ENCODE results near the gene TEKT2. TPM values are rescaled to one million over a fixed set of nuclear protein-coding genes. Genes with fewer than 3 reads are reported as not detected.

The TEKT2 gene
- total RNA-seq, 1 donor from 2014 or later = 0.25 TPM

DNA sequence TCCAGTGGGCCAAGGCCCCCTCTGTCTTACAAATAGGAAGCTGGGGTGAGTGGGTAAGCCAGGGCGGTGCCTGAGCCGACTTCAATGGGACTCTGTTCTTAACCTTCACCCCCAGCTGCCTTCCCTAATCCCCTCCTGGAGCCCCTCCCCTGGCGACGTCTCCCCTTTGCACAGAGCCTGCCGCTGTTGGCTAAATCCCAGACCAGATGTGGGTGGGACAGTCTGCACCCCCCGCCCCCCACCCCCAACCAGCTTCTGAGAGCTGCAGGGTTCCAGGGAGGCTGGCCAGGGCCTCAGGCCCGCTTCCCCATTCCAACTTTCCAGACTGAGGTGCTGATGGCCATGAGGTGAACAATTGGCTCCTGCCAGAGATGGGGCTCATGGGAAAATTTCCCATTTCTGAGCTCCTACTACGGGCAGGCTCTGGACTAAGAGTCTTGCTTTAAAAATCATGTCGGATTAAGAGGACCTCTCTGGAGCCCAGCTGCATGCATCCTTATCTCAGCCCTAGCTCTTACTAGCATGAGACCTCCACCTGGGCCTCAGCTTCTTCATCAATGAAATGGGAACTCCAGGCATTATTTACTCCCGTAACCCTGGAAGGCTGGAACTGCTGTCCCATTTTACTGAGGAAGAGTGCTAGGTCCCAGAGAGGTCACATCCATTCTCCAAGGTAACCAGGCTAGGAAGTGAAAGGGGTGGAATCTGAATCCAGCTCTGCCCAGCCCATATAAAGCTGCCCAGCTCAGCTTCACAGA is 34.7 kb downstream of the TEKT2 start:
- TF ChIP-seq, protein P1, sequence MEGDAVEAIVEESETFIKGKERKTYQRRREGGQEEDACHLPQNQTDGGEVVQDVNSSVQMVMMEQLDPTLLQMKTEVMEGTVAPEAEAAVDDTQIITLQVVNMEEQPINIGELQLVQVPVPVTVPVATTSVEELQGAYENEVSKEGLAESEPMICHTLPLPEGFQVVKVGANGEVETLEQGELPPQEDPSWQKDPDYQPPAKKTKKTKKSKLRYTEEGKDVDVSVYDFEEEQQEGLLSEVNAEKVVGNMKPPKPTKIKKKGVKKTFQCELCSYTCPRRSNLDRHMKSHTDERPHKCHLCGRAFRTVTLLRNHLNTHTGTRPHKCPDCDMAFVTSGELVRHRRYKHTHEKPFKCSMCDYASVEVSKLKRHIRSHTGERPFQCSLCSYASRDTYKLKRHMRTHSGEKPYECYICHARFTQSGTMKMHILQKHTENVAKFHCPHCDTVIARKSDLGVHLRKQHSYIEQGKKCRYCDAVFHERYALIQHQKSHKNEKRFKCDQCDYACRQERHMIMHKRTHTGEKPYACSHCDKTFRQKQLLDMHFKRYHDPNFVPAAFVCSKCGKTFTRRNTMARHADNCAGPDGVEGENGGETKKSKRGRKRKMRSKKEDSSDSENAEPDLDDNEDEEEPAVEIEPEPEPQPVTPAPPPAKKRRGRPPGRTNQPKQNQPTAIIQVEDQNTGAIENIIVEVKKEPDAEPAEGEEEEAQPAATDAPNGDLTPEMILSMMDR (IDR thresholded peaks at IDR 0.05; ENCODE audit: insufficient read depth, low read length, poor library complexity, severe bottlenecking) = no peak

GRCh38 chr1:36119456-36119855 is 35.6 kb downstream of the TEKT2 start:
- no peak for DNase-seq (ENCODE audit: low read depth)
- Histone ChIP-seq H3K36me3 (ENCODE audit: control insufficient read depth, insufficient read depth, low read length) (no peaks in the 10 kb centered on the region), H3K4me3 (ENCODE audit: low read depth, low read length) (no peak overlapping the region), H3K27me3 (ENCODE audit: control insufficient read depth, insufficient read depth, low read length) (peaks cover 15% of the 10 kb centered on the region)
- TF ChIP-seq, protein P1 (IDR thresholded peaks at IDR 0.05; ENCODE audit: insufficient read depth, low read length, poor library complexity, severe bottlenecking) = no peak

More for the DNA sequence above, 34.7 kb downstream of the TEKT2 start:
- Histone ChIP-seq H3K4me3 (ENCODE audit: low read depth, low read length) (no peak overlapping the region), H3K27me3 (ENCODE audit: control insufficient read depth, insufficient read depth, low read length) (peaks cover 7% of the 10 kb centered on the region), H3K36me3 (ENCODE audit: control insufficient read depth, insufficient read depth, low read length) (no peaks in the 10 kb centered on the region)
- DNase-seq (ENCODE audit: low read depth) = no peak

GRCh38 chr1:36122062-36123030 is 38.5 kb downstream of the TEKT2 start:
- no peaks in the 10 kb centered on the region for H3K36me3 ChIP-seq (ENCODE audit: control insufficient read depth, insufficient read depth, low read length)
- TF ChIP-seq, protein P1 (IDR thresholded peaks at IDR 0.05; ENCODE audit: insufficient read depth, low read length, poor library complexity, severe bottlenecking) = no peak
- DNase-seq (ENCODE audit: low read depth) = no peak
- H3K27me3 ChIP-seq (ENCODE audit: control insufficient read depth, insufficient read depth, low read length) = peaks cover 30% of the 10 kb centered on the region
- H3K4me3 ChIP-seq (ENCODE audit: low read depth, low read length) = no peak overlapping the region

DNA sequence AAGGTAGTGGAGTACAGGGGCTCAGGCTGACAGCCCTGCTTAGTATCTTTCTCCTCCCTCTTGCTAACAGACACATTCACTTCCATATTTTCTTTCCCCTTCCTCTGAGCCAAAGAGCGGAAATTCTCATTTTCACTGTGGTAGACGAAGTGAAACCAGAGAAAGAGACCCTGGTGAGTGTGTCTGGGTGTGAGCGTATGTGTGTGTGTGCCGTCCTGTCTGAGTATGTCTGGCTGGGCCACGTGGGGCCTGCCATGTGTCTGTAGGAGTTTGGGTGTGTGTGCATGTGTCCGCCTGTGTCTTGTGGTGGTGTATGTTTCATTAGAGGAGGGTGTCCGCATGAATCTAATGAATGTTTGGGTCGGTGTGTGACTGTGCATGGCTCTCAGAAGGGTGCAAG is 39.5 kb downstream of the TEKT2 start:
- DNase-seq (ENCODE audit: low read depth) = no peak
- peaks cover 30% of the 10 kb centered on the region for H3K27me3 ChIP-seq (ENCODE audit: control insufficient read depth, insufficient read depth, low read length)
- TF ChIP-seq, protein P1 (IDR thresholded peaks at IDR 0.05; ENCODE audit: insufficient read depth, low read length, poor library complexity, severe bottlenecking) = no peak
- no peak overlapping the region for H3K4me3 ChIP-seq (ENCODE audit: low read depth, low read length)
- no peaks in the 10 kb centered on the region for H3K36me3 ChIP-seq (ENCODE audit: control insufficient read depth, insufficient read depth, low read length)

- peaks cover 30% of the 10 kb centered on the region for H3K27me3 ChIP-seq (ENCODE audit: control insufficient read depth, insufficient read depth, low read length)
- no peak overlapping the region for H3K4me3 ChIP-seq (ENCODE audit: low read depth, low read length)
- no peak for DNase-seq (ENCODE audit: low read depth)
- no peaks in the 10 kb centered on the region for H3K36me3 ChIP-seq (ENCODE audit: control insufficient read depth, insufficient read depth, low read length)
- TF ChIP-seq, protein P1 (IDR thresholded peaks at IDR 0.05; ENCODE audit: insufficient read depth, low read length, poor library complexity, severe bottlenecking) = no peak
Observed at GRCh38 chr1:36124404-36125128, 40.7 kb downstream of the TEKT2 start.

All from kidney epithelial cell (primary cell).